SK-N-SH (cell line): ENCODE measurements around the gene OR3A2. TPM values are rescaled to one million over a fixed set of nuclear protein-coding genes. Genes with fewer than 3 reads are reported as not detected.
A peak's percentile ranks its signal among the peaks of the same experiment; 100 is the strongest.

Experiments used
- CTCF ChIA-PET: fragments of 300-600, 350-600 bp; formaldehyde crosslinking; extraction: SDS; loops from one replicate; lab custom pipeline; 2021; lab: Yijun Ruan, JAX
- POLR2A ChIA-PET: fragments of 350-600 bp; sonication (Branson Sonifier 250); formaldehyde crosslinking; extraction: SDS; loops from one replicate; lab custom pipeline; 2020; ENCODE audit warnings: antibody characterized with exemption, inconsistent platforms; lab: Yijun Ruan, JAX
- DNase-seq: peaks from one replicate; pipeline ENCODE4 v3.0.0; 2012
- H2AFZ ChIP-seq: fragments of 200-600 bp; sonication (generic); 2 replicates; pipeline ENCODE4 v1.8.1; 2016; ENCODE audit warnings: antibody characterized with exemption, mild to moderate bottlenecking, low read depth
- H3F3A ChIP-seq: fragments of 200-600 bp; sonication (generic); replicated peaks from 2 replicates; pipeline ENCODE3; 2016; ENCODE audit warnings: antibody characterized with exemption, mild to moderate bottlenecking; ENCODE audit not compliant: insufficient read depth
- H3K27ac ChIP-seq, 2 experiments: fragments of 200-500 bp in 1 of 2; fragments of 200-600 bp in 1 of 2; sonication (Bioruptor generic) in 1 of 2; sonication (generic), shearing (Covaris generic) in 1 of 2; 2 replicates each; pipeline versions ENCODE4 v1.5.1 to v1.6.1; 2014 to 2016; ENCODE audit warnings: low read depth in 2 of 2, inconsistent platforms in 1 of 2, low read length in 1 of 2, mild to moderate bottlenecking in 1 of 2, mixed read lengths in 1 of 2
- H3K27me3 ChIP-seq: fragments of 200-600 bp; sonication (generic), shearing (Covaris generic); 2 replicates; pipeline ENCODE4 v1.6.1; 2016; ENCODE audit warnings: mixed run types; ENCODE audit not compliant: insufficient read depth
- H3K36me3 ChIP-seq, 2 experiments: fragments of 200-500 bp in 1 of 2; fragments of 200-600 bp in 1 of 2; sonication (Bioruptor generic) in 1 of 2; sonication (generic) in 1 of 2; replicated peaks in 1 of 2; 2 replicates each; pipeline versions ENCODE3 to v1.5.1; 2014 to 2016; ENCODE audit warnings: low read length in 1 of 2, mild to moderate bottlenecking in 1 of 2; ENCODE audit not compliant: insufficient read depth in 2 of 2, control insufficient read depth in 1 of 2
- H3K4me1 ChIP-seq, 2 experiments: fragments of 200-500 bp in 1 of 2; fragments of 200-600 bp in 1 of 2; sonication (Bioruptor generic) in 1 of 2; sonication (generic), shearing (Covaris generic) in 1 of 2; 2 replicates each; pipeline versions ENCODE4 v1.5.1 to v1.6.1; 2014 to 2016; ENCODE audit warnings: low read depth in 1 of 2, low read length in 1 of 2, mixed run types in 1 of 2; ENCODE audit not compliant: insufficient read depth in 2 of 2, control insufficient read depth in 1 of 2
- H3K4me2 ChIP-seq: fragments of 200-600 bp; sonication (generic), shearing (Covaris generic); 2 replicates; pipeline ENCODE4 v1.6.1; 2017; ENCODE audit warnings: mixed run types
- H3K4me3 ChIP-seq, 2 experiments: fragments of 200-500 bp in 1 of 2; fragments of 200-600 bp in 1 of 2; sonication (Bioruptor generic) in 1 of 2; sonication (generic), shearing (Covaris generic) in 1 of 2; 2 replicates each; pipeline versions ENCODE4 v1.5.1 to v1.8.1; 2014 to 2016; ENCODE audit warnings: low read depth in 2 of 2, inconsistent platforms in 1 of 2, low read length in 1 of 2, mild to moderate bottlenecking in 1 of 2, mixed read lengths in 1 of 2, moderate library complexity in 1 of 2
- H3K79me2 ChIP-seq: fragments of 200-600 bp; sonication (generic); 2 replicates; pipeline ENCODE4 v1.8.1; 2017; ENCODE audit warnings: mild to moderate bottlenecking; ENCODE audit not compliant: insufficient read depth
- H3K9ac ChIP-seq: fragments of 200-600 bp; sonication (generic); 2 replicates; pipeline ENCODE4 v1.6.1; 2017; ENCODE audit warnings: mixed run types
- H3K9me2 ChIP-seq: fragments of 200-600 bp; sonication (generic); 2 replicates; pipeline ENCODE4 v1.6.1; 2017; ENCODE audit warnings: mixed run types
- H3K9me3 ChIP-seq: fragments of 200-600 bp; sonication (generic); 2 replicates; pipeline ENCODE4 v1.6.1; 2017; ENCODE audit warnings: mixed run types, mild to moderate bottlenecking, moderate library complexity
- H4K20me1 ChIP-seq: fragments of 200-600 bp; sonication (generic); 2 replicates; pipeline ENCODE4 v1.6.1; 2017; ENCODE audit warnings: mild to moderate bottlenecking, mixed run types; ENCODE audit not compliant: insufficient read depth
- EP300 ChIP-seq, 2 experiments: IDR thresholded peaks; 2 replicates each; pipeline versions ENCODE4 v1.4.0 to v1.6.1; 2012; ENCODE audit warnings: borderline replicate concordance in 1 of 2, low read depth in 1 of 2, low read length in 1 of 2
- FOSL2 ChIP-seq: IDR thresholded peaks from 2 replicates; pipeline ENCODE4 v1.4.0; 2012; ENCODE audit warnings: low read depth, mild to moderate bottlenecking, moderate library complexity, borderline replicate concordance
- FOXJ3 ChIP-seq: sonication (generic); formaldehyde crosslinking; IDR thresholded peaks from 2 replicates; pipeline ENCODE4 v1.5.1; 2020; ENCODE audit warnings: mild to moderate bottlenecking, missing genetic modification reagents
- FOXM1 ChIP-seq: IDR thresholded peaks from 2 replicates; pipeline ENCODE4 v1.4.0; 2012; ENCODE audit warnings: low read depth, mild to moderate bottlenecking
- GATA2 ChIP-seq: sonication (generic); formaldehyde crosslinking; IDR thresholded peaks from 2 replicates; pipeline ENCODE4 v1.5.0; 2020; ENCODE audit warnings: mild to moderate bottlenecking, missing genetic modification reagents
- JUND ChIP-seq: IDR thresholded peaks from 2 replicates; pipeline ENCODE4 v1.4.0; 2012
- NRF1 ChIP-seq: IDR thresholded peaks from 2 replicates; pipeline ENCODE4 v1.6.1; 2012; ENCODE audit warnings: low read depth, mild to moderate bottlenecking, low read length
- POLR2AphosphoS5 ChIP-seq: IDR thresholded peaks from 2 replicates; pipeline ENCODE4 v1.6.1; 2012; ENCODE audit warnings: low read depth, low read length
- RAD21 ChIP-seq: IDR thresholded peaks from 2 replicates; pipeline ENCODE4 v1.6.1; 2012; ENCODE audit warnings: mild to moderate bottlenecking, low read length
- RXRA ChIP-seq: IDR thresholded peaks from 2 replicates; pipeline ENCODE4 v1.4.0; 2012; ENCODE audit warnings: low read depth, mild to moderate bottlenecking, borderline replicate concordance
- SIN3A ChIP-seq: IDR thresholded peaks from 2 replicates; pipeline ENCODE4 v1.6.1; 2012; ENCODE audit warnings: low read depth, mild to moderate bottlenecking, low read length, moderate library complexity, borderline replicate concordance
- SMC3 ChIP-seq: IDR thresholded peaks from 2 replicates; pipeline ENCODE4 v1.6.1; 2012; ENCODE audit warnings: low read depth, low read length, improper control_type of control experiment
- TAF1 ChIP-seq: IDR thresholded peaks from 2 replicates; pipeline ENCODE4 v1.6.1; 2012; ENCODE audit warnings: low read depth, mild to moderate bottlenecking, low read length, moderate library complexity, borderline replicate concordance
- TCF12 ChIP-seq: IDR thresholded peaks from 2 replicates; pipeline ENCODE4 v1.4.0; 2012
- YY1 ChIP-seq: IDR thresholded peaks from 2 replicates; pipeline ENCODE4 v1.4.0; 2012; ENCODE audit warnings: low read depth, mild to moderate bottlenecking
- WGBS: methylation state at CpG from one replicate; pipeline ENCODE4 v1.1.6; 2017; ENCODE audit warnings: low lambda C conversion rate; 5-methylcytosine and 5-hydroxymethylcytosine counted together
- polyA plus RNA-seq, 3 experiments: library from polyadenylated mRNA; depleted of rRNA; stranded (reverse); fragments of >200 nt; gene quantifications; 2 replicates each; pipeline ENCODE4 v1.2.3, GENCODE V29; 2012
- TF ChIP-seq, protein P1 (sequence below): fragments of 200-600 bp; sonication (generic); IDR thresholded peaks from 2 replicates; pipeline ENCODE4 v1.6.1; 2017; ENCODE audit warnings: antibody characterized with exemption, mild to moderate bottlenecking, moderate library complexity
- TF ChIP-seq, protein P2 (sequence below): IDR thresholded peaks from 2 replicates; pipeline ENCODE4 v1.4.0; 2012; ENCODE audit warnings: low read depth, borderline replicate concordance
- TF ChIP-seq, protein P3 (sequence below): fragments of 150-350 bp; IDR thresholded peaks from 2 replicates; pipeline ENCODE4 v1.6.1; 2016; ENCODE audit warnings: mild to moderate bottlenecking, low read depth, low read length
- TF ChIP-seq, protein P4 (sequence below): IDR thresholded peaks from 2 replicates; pipeline ENCODE4 v1.4.0; 2012; ENCODE audit warnings: low read depth
- TF ChIP-seq, protein P5 (sequence below): IDR thresholded peaks from 2 replicates; pipeline ENCODE4 v1.6.1; 2012; ENCODE audit warnings: mild to moderate bottlenecking, low read depth, low read length, moderate library complexity
- TF ChIP-seq, protein P6 (sequence below): fragments of 150-350 bp; IDR thresholded peaks from 2 replicates; pipeline ENCODE4 v1.6.1; 2017; ENCODE audit warnings: antibody characterized with exemption, low read length, low read depth, borderline replicate concordance

Gene OR3A2
- polyA plus RNA-seq, 1 of the 3 experiments (the other 2 are of a cell fraction), result not detected

DNA sequence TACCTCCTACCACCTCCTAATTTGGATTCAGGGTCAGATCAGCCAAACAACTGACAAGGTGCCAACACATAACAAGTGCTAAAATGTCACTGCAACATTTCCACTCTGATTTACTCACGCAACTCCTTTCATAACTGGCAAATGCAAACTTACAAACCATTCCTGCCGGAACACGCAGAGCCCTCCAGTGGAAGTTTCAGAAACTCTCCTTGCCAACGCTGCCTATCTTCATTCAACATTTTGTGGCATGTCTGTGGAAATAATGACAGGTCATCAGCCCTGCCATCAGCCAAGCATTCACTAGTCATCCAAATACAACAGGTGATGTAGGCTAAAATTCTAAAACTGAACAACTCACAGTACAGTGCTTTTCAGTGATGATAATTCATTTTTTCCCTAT is 50.2 kb downstream of the OR3A2 start (continued):
- TF ChIP-seq, protein P1, sequence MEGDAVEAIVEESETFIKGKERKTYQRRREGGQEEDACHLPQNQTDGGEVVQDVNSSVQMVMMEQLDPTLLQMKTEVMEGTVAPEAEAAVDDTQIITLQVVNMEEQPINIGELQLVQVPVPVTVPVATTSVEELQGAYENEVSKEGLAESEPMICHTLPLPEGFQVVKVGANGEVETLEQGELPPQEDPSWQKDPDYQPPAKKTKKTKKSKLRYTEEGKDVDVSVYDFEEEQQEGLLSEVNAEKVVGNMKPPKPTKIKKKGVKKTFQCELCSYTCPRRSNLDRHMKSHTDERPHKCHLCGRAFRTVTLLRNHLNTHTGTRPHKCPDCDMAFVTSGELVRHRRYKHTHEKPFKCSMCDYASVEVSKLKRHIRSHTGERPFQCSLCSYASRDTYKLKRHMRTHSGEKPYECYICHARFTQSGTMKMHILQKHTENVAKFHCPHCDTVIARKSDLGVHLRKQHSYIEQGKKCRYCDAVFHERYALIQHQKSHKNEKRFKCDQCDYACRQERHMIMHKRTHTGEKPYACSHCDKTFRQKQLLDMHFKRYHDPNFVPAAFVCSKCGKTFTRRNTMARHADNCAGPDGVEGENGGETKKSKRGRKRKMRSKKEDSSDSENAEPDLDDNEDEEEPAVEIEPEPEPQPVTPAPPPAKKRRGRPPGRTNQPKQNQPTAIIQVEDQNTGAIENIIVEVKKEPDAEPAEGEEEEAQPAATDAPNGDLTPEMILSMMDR, result peak; percentile 27
- TF ChIP-seq, protein P2, sequence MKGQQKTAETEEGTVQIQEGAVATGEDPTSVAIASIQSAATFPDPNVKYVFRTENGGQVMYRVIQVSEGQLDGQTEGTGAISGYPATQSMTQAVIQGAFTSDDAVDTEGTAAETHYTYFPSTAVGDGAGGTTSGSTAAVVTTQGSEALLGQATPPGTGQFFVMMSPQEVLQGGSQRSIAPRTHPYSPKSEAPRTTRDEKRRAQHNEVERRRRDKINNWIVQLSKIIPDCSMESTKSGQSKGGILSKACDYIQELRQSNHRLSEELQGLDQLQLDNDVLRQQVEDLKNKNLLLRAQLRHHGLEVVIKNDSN, result no peak
- peak; percentile 28; the same call in 1 of the 2 replicates for TF ChIP-seq RAD21
- TF ChIP-seq, protein P3, sequence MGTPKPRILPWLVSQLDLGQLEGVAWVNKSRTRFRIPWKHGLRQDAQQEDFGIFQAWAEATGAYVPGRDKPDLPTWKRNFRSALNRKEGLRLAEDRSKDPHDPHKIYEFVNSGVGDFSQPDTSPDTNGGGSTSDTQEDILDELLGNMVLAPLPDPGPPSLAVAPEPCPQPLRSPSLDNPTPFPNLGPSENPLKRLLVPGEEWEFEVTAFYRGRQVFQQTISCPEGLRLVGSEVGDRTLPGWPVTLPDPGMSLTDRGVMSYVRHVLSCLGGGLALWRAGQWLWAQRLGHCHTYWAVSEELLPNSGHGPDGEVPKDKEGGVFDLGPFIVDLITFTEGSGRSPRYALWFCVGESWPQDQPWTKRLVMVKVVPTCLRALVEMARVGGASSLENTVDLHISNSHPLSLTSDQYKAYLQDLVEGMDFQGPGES, result no peak

DNA sequence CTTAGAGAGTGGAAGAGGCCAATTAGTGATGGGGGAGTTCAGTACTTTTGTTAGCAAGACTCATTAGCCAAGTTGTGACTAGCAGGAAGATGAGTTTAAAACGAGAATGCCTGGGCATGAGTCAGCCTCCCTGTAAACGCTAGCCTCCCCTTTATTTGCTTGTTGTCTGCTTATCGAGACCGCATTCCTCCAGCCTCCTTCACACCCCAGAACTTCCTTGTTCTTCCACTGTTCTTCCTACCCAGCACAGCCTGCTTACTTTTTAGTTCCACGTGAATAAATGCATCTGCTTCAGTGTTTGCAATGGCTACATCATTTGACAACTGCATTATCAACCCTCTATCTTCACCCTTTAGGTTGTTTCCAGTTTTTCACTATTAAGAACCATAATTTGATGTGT is 67.8 kb downstream of the OR3A2 start:
- H3K4me2 ChIP-seq, result no peak overlapping the region
- no peaks in the 10 kb centered on the region for H3F3A ChIP-seq
- H3K4me3 ChIP-seq, result no peak overlapping the region
- H3K79me2 ChIP-seq, result no peaks in the 10 kb centered on the region
- CTCF ChIA-PET, result no interaction called here
- H3K9me2 ChIP-seq, result no peaks in the 10 kb centered on the region
- POLR2A ChIA-PET, result no interaction called here
- no peak for TF ChIP-seq YY1
- TF ChIP-seq TAF1, result no peak
- TF ChIP-seq, protein P4, sequence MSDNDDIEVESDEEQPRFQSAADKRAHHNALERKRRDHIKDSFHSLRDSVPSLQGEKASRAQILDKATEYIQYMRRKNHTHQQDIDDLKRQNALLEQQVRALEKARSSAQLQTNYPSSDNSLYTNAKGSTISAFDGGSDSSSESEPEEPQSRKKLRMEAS, result no peak
- TF ChIP-seq JUND, result no peak
- TF ChIP-seq POLR2AphosphoS5, result no peak
- no peak for TF ChIP-seq EP300 (IDR thresholded peaks at IDR 0.05; ENCODE audit: borderline replicate concordance in 1 of 2, low read depth in 1 of 2, low read length in 1 of 2)
- TF ChIP-seq RXRA, result no peak
- TF ChIP-seq, protein P3, result no peak
- TF ChIP-seq SIN3A, result no peak
- TF ChIP-seq, protein P5, sequence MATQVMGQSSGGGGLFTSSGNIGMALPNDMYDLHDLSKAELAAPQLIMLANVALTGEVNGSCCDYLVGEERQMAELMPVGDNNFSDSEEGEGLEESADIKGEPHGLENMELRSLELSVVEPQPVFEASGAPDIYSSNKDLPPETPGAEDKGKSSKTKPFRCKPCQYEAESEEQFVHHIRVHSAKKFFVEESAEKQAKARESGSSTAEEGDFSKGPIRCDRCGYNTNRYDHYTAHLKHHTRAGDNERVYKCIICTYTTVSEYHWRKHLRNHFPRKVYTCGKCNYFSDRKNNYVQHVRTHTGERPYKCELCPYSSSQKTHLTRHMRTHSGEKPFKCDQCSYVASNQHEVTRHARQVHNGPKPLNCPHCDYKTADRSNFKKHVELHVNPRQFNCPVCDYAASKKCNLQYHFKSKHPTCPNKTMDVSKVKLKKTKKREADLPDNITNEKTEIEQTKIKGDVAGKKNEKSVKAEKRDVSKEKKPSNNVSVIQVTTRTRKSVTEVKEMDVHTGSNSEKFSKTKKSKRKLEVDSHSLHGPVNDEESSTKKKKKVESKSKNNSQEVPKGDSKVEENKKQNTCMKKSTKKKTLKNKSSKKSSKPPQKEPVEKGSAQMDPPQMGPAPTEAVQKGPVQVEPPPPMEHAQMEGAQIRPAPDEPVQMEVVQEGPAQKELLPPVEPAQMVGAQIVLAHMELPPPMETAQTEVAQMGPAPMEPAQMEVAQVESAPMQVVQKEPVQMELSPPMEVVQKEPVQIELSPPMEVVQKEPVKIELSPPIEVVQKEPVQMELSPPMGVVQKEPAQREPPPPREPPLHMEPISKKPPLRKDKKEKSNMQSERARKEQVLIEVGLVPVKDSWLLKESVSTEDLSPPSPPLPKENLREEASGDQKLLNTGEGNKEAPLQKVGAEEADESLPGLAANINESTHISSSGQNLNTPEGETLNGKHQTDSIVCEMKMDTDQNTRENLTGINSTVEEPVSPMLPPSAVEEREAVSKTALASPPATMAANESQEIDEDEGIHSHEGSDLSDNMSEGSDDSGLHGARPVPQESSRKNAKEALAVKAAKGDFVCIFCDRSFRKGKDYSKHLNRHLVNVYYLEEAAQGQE, result no peak
- no peak for TF ChIP-seq NRF1
- TF ChIP-seq TCF12, result no peak
- TF ChIP-seq FOSL2, result no peak
- no peak for TF ChIP-seq FOXM1
- TF ChIP-seq GATA2, result no peak
- TF ChIP-seq FOXJ3, result no peak
- TF ChIP-seq SMC3, result no peak
- TF ChIP-seq, protein P6, sequence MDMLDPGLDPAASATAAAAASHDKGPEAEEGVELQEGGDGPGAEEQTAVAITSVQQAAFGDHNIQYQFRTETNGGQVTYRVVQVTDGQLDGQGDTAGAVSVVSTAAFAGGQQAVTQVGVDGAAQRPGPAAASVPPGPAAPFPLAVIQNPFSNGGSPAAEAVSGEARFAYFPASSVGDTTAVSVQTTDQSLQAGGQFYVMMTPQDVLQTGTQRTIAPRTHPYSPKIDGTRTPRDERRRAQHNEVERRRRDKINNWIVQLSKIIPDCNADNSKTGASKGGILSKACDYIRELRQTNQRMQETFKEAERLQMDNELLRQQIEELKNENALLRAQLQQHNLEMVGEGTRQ, result no peak
- no peaks in the 10 kb centered on the region for H4K20me1 ChIP-seq
- no peaks in the 10 kb centered on the region for H3K36me3 ChIP-seq
- H3K27ac ChIP-seq, result no peak overlapping the region
- 2% methylated on average over 5 of the region's 5 CpGs for WGBS
- peaks cover 2% of the 10 kb centered on the region for H3K27me3 ChIP-seq
- DNase-seq, result no peak
- no peaks in the 10 kb centered on the region for H3K9me3 ChIP-seq
- H3K9ac ChIP-seq, result no peak overlapping the region
- no peaks in the 10 kb centered on the region for H3K4me1 ChIP-seq
- H2AFZ ChIP-seq, result no peak overlapping the region
